GM23248 (cell line): ENCODE results near the gene TMEM60. TPM values are rescaled to one million over a fixed set of nuclear protein-coding genes. Genes with fewer than 3 reads are reported as not detected.

Source experiments
- DNase-seq: peaks from one replicate; pipeline ENCODE4 v3.0.0-alpha.2; 2015
- H2AFZ ChIP-seq: fragments of 200-600 bp; sonication (generic); 2 replicates; pipeline ENCODE4 v1.6.1; 2016; ENCODE audit warnings: antibody characterized with exemption
- H3F3A ChIP-seq: fragments of 200-600 bp; sonication (generic); 2 replicates; pipeline ENCODE4 v1.6.1; 2016; ENCODE audit warnings: mild to moderate bottlenecking, antibody characterized with exemption, mixed run types; ENCODE audit not compliant: insufficient read depth
- H3K27ac ChIP-seq: fragments of 200-600 bp; sonication (generic); 2 replicates; pipeline ENCODE4 v1.5.1; 2016; ENCODE audit warnings: mild to moderate bottlenecking
- H3K27me3 ChIP-seq: fragments of 200-600 bp; sonication (generic); replicated peaks from 2 replicates; pipeline ENCODE4 v1.6.1; 2016; ENCODE audit warnings: mild to moderate bottlenecking; ENCODE audit not compliant: insufficient read depth
- H3K36me3 ChIP-seq: fragments of 200-600 bp; sonication (generic); 2 replicates; pipeline ENCODE4 v1.6.1; 2016; ENCODE audit warnings: low read depth, mild to moderate bottlenecking
- H3K4me1 ChIP-seq: fragments of 200-600 bp; sonication (generic); 2 replicates; pipeline ENCODE4 v1.6.1; 2016; ENCODE audit warnings: mild to moderate bottlenecking; ENCODE audit not compliant: insufficient read depth
- H3K4me2 ChIP-seq: fragments of 200-600 bp; sonication (generic); one replicate; pipeline ENCODE4 v1.6.1; 2016; ENCODE audit warnings: mild to moderate bottlenecking; ENCODE audit not compliant: unreplicated experiment
- H3K4me3 ChIP-seq: fragments of 200-600 bp; sonication (generic); 2 replicates; pipeline ENCODE4 v1.5.1; 2016; ENCODE audit warnings: mild to moderate bottlenecking
- H3K79me2 ChIP-seq: fragments of 200-600 bp; sonication (generic); 2 replicates; pipeline ENCODE4 v1.6.1; 2016; ENCODE audit warnings: mild to moderate bottlenecking; ENCODE audit not compliant: insufficient read depth
- H3K9ac ChIP-seq: fragments of 200-600 bp; sonication (generic); 2 replicates; pipeline ENCODE4 v1.6.1; 2016; ENCODE audit warnings: mild to moderate bottlenecking
- H3K9me2 ChIP-seq: fragments of 200-600 bp; sonication (generic); 2 replicates; pipeline ENCODE4 v1.6.1; 2016; ENCODE audit warnings: mixed run types, mild to moderate bottlenecking, moderate library complexity; ENCODE audit not compliant: insufficient read depth
- H3K9me3 ChIP-seq: fragments of 200-600 bp; sonication (generic); one replicate; pipeline ENCODE4 v1.6.1; 2017; ENCODE audit warnings: low read depth
- H4K20me1 ChIP-seq: fragments of 200-600 bp; sonication (generic); 2 replicates; pipeline ENCODE4 v1.6.0; 2016; ENCODE audit not compliant: insufficient read depth
- EZH2 ChIP-seq: fragments of 200-600 bp; sonication (generic); IDR thresholded peaks from 2 replicates; pipeline ENCODE4 v1.6.1; 2018; ENCODE audit warnings: antibody characterized with exemption, mild to moderate bottlenecking; ENCODE audit not compliant: insufficient read depth, poor library complexity, severe bottlenecking
- EZH2phosphoT487 ChIP-seq: fragments of 200-600 bp; sonication (generic); IDR thresholded peaks from 2 replicates; pipeline ENCODE4 v1.6.1; 2018; ENCODE audit warnings: antibody characterized with exemption, moderate library complexity, mild to moderate bottlenecking, low read depth; ENCODE audit not compliant: insufficient read depth
- WGBS, 2 experiments: methylation state at CpG; one replicate each; pipeline ENCODE4 v1.1.6; 2015 to 2017; ENCODE audit warnings: low lambda C conversion rate in 2 of 2, low coverage in 1 of 2; ENCODE audit errors: missing lambda C conversion rate in 2 of 2; 5-methylcytosine and 5-hydroxymethylcytosine counted together
- in situ Hi-C: fragments of 300-500 bp; cut with MboI; formaldehyde crosslinking; loops from 2 replicates; pipeline ENCODE4 v1.15.0; 2020
- polyA plus RNA-seq: library from polyadenylated mRNA; unstranded; fragments of >200 nt; fragmentation: Nextera tagmentation; extraction: Ambion mirVana; gene quantifications from 2 replicates; pipeline ENCODE4 v1.2.1, GENCODE V29; 2016
- total RNA-seq: library from RNA; depleted of rRNA; stranded (reverse); fragments of >200 nt; shearing (Covaris generic); gene quantifications from 2 replicates; pipeline ENCODE4 v1.2.3, GENCODE V29; 2014

TMEM60 gene
- total and polyA plus RNA-seq, 2 experiments from 2014 or later, result 17.7 to 28.9 TPM

DNA sequence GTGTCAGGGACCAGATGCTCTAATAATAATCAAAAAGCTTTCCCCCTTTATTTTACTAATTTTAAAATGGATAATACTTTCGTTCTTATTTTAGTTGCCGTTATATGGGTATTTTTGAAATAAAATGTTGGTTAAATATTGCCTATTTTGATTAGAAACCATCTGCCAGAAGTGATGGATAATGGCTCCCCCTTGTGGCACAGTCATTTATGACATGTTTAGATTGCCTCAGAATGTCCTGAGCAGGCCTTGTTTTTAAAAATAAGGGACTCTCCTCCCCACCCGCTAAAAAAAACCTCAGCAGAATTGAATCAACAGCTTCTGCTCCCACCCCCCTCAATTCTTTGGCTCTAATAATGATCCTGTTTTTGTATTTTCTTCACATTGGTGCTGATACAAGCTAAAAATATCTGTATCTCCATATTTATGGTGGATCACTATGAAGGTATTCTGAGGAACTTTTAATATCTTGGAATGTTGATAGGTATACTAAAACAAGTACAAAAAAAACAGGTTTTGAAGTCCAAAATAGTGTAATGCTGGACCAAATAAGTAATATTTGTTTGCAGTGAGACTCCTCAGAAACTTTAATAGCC is 38.8 kb downstream of the TMEM60 start:
- peak; percentile 62 for DNase-seq
- 2 to 5% methylated on average over 3 of the region's 3 CpGs for WGBS, 2 experiments
- in situ Hi-C loops, result loop anchor here (10.0 kb wide), 1 partner anchor 95 kb away; no protein-coding TSS in a partner anchor
- Histone ChIP-seq H3K4me2 (peak overlapping the region; percentile 49), H3K79me2 (peaks cover 82% of the 10 kb centered on the region), H3K9me2 (no peaks in the 10 kb centered on the region), H3K36me3 (no peaks in the 10 kb centered on the region), H3K27ac (no peak overlapping the region), H3F3A (peaks cover 10% of the 10 kb centered on the region), H3K9ac (peak overlapping the region; percentile 18; the same call in 1 of the 2 replicates), H3K9me3 (no peaks in the 10 kb centered on the region), H3K27me3 (no peaks in the 10 kb centered on the region), H2AFZ (peak overlapping the region; percentile 61; the same call in 1 of the 2 replicates), H3K4me3 (peak overlapping the region; percentile 50; the same call in 1 of the 2 replicates), H4K20me1 (no peaks in the 10 kb centered on the region), H3K4me1 (peaks cover 19% of the 10 kb centered on the region; the same call in 1 of the 2 replicates)
- no peak for TF ChIP-seq EZH2
- no peak for TF ChIP-seq EZH2phosphoT487

DNA sequence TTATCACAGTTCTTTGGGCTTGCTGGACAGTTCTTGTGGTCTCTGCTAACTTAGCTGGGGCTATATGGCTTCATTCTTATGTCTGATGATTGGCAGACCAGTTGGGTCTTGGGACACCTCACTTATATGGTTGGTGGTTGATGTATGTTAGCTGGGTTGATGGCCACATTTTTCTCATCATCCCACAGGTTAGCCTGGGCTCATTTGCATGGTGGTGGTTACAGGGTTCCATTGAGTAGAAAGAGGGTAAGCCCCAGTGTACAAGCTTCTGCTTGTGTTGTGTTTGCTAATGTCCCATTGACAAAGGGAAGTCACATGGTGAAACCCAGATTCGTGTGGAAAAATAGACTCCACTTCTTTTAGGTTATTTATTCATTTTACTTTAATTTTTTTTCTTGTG is 40.6 kb downstream of the TMEM60 start:
- no peak overlapping the region for H3K27ac ChIP-seq
- H3K9me2 ChIP-seq, result no peaks in the 10 kb centered on the region
- no peaks in the 10 kb centered on the region for H3K27me3 ChIP-seq
- no peak overlapping the region for H3K9ac ChIP-seq
- 87 to 89% methylated on average over 1 of the region's 1 CpG for WGBS, 2 experiments
- no peak for DNase-seq
- peaks cover 10% of the 10 kb centered on the region for H3F3A ChIP-seq
- no peaks in the 10 kb centered on the region for H3K36me3 ChIP-seq
- peaks cover 15% of the 10 kb centered on the region; the same call in 1 of the 2 replicates for H3K4me1 ChIP-seq
- H3K4me2 ChIP-seq, result no peak overlapping the region
- H2AFZ ChIP-seq, result no peak overlapping the region
- no peak overlapping the region for H3K4me3 ChIP-seq
- in situ Hi-C loops, result loop anchor here (10.0 kb wide), 1 partner anchor 93 kb away; no protein-coding TSS in a partner anchor
- H4K20me1 ChIP-seq, result no peaks in the 10 kb centered on the region
- peaks cover 79% of the 10 kb centered on the region for H3K79me2 ChIP-seq
- TF ChIP-seq EZH2 (no peak), EZH2phosphoT487 (no peak)
- H3K9me3 ChIP-seq, result no peaks in the 10 kb centered on the region

DNA sequence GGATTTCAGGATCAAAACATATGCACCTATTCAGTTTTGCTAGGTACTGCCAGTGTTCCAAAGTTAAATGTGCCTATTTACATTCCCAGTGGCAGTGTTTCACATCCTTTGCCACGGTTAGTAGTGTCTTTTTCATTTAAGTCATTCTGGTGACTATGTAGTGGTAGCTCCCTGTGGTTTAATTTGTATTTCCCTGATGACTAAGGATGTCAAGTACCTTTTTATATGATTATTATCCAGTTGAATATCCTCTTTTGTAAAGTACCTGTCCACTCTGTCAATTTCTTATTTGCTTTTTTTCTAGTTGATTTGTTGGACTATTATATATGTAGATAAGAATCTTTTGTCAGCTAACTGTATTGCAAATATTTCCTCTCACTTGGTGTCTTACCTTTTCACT is 45.1 kb downstream of the TMEM60 start:
- Histone ChIP-seq H3K9me2 (no peaks in the 10 kb centered on the region), H2AFZ (no peak overlapping the region), H3K79me2 (peaks cover 68% of the 10 kb centered on the region), H3K27ac (no peak overlapping the region), H3K27me3 (no peaks in the 10 kb centered on the region), H3K4me3 (no peak overlapping the region), H3K4me1 (no peaks in the 10 kb centered on the region), H3K9me3 (no peaks in the 10 kb centered on the region), H4K20me1 (no peaks in the 10 kb centered on the region), H3F3A (peaks cover 10% of the 10 kb centered on the region; the same call in 1 of the 2 replicates), H3K36me3 (0 out of 2 replicates have a peak, but pooled peaks cover 7% of the 10 kb centered on the region), H3K9ac (no peak overlapping the region), H3K4me2 (no peak overlapping the region)
- 64% methylated on average over 1 of the region's 1 CpG for WGBS, 2 experiments
- in situ Hi-C loops, result loop anchor here (10.0 kb wide), 1 partner anchor 88 kb away; no protein-coding TSS in a partner anchor
- DNase-seq, result no peak
- TF ChIP-seq EZH2phosphoT487 (no peak), EZH2 (no peak)

DNA sequence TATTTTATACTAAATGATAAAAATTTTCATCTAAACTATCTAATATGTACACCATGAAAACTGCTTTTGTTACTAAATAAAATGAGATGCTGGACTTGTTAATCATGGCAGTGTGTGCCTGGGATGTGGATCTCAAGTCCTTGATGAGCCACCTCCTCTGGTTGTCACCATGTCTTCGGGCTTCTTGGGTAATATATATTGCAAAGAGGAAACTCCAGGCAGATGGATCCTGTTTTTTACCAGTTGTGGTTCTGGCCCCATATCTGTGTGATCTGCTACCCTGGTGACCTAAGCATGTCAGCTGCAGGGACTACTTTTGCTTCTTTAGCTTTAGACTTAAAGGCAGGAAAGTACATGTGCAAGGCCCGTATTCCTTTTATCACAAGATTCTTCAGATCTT is 46.2 kb downstream of the TMEM60 start:
- H3K9ac ChIP-seq, result no peak overlapping the region
- 0 out of 2 replicates have a peak, but pooled peaks cover 7% of the 10 kb centered on the region for H3K36me3 ChIP-seq
- H3K27me3 ChIP-seq, result no peaks in the 10 kb centered on the region
- no peak for TF ChIP-seq EZH2phosphoT487
- no peak for TF ChIP-seq EZH2
- no peaks in the 10 kb centered on the region for H3K9me2 ChIP-seq
- no peak overlapping the region for H2AFZ ChIP-seq
- 63 to 65% methylated on average over 2 of the region's 2 CpGs for WGBS, 2 experiments
- H4K20me1 ChIP-seq, result no peaks in the 10 kb centered on the region
- H3F3A ChIP-seq, result 0 out of 2 replicates have a peak, but pooled peaks cover 2% of the 10 kb centered on the region
- H3K4me3 ChIP-seq, result no peak overlapping the region
- H3K27ac ChIP-seq, result no peak overlapping the region
- no peak overlapping the region for H3K4me2 ChIP-seq
- H3K79me2 ChIP-seq, result peaks cover 79% of the 10 kb centered on the region
- DNase-seq, result no peak
- H3K9me3 ChIP-seq, result no peaks in the 10 kb centered on the region
- in situ Hi-C loops, result loop anchor here (10.0 kb wide), 1 partner anchor 87 kb away; no protein-coding TSS in a partner anchor
- no peaks in the 10 kb centered on the region for H3K4me1 ChIP-seq
